Measurements from ENCODE around the gene GSTM4.

The GSTM4 gene

DNA sequence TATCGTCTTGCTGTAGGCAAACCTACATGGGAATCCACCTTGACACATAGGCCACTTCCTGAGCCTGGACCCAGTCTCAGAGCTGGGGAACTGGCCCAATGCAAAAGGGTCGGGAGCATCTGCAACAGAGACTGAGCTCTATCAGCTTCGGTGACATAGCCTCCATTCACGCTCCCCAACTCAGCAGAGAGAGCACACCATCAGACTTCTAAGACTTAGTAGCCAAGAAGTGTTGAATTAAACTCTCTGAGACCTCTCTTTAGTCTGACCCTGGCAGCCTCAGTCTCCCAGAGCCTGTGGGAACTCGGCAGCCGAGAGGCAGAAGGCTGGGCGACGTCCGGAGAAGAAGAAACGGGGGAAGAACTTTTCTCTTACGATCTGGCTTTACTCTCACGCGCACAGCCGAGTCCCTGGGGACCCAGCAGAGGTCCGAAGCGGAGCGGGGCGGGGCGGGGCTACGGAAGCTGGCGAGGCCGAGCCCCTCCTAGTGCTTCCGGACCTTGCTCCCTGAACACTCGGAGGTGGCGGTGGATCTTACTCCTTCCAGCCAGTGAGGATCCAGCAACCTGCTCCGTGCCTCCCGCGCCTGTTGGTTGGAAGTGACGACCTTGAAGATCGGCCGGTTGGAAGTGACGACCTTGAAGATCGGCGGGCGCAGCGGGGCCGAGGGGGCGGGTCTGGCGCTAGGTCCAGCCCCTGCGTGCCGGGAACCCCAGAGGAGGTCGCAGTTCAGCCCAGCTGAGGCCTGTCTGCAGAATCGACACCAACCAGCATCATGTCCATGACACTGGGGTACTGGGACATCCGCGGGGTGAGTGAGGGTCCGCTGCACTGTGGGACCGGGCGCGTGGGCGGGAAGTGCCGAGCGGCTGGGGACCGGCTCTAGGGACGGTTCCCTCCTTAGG lies at the start of gene GSTM4:
TSS of gene GSTM4 (plus strand) at position 485 of the 905 bp plus-strand sequence. CDS start at position 776, 291 bp downstream.
- DNase-seq = peak; percentile 60 to 77

DNA sequence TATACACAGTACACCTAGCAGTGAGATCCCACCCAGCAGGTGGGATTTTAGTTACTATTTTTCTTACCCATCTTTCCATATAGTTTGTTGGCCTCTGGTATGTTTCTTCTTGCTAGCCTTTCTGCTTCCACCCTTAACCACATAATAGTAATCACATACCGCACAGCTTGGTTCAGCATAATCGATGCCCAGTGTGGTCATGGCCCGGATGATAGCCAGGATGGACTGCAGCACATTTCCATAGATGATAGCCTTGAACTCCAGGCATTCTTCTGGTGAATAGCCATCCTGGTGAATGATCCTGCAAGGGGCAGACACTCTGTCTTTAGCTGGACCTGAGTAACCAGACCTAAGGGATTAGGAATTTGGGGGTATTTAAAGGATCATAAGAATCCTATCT lies 46.0 kb upstream of the GSTM4 start:
- DNase-seq = no peak

GRCh38 chr1:109610609-109611307 lies 45.1 kb upstream of the GSTM4 start:
- DNase-seq = no peak

DNA sequence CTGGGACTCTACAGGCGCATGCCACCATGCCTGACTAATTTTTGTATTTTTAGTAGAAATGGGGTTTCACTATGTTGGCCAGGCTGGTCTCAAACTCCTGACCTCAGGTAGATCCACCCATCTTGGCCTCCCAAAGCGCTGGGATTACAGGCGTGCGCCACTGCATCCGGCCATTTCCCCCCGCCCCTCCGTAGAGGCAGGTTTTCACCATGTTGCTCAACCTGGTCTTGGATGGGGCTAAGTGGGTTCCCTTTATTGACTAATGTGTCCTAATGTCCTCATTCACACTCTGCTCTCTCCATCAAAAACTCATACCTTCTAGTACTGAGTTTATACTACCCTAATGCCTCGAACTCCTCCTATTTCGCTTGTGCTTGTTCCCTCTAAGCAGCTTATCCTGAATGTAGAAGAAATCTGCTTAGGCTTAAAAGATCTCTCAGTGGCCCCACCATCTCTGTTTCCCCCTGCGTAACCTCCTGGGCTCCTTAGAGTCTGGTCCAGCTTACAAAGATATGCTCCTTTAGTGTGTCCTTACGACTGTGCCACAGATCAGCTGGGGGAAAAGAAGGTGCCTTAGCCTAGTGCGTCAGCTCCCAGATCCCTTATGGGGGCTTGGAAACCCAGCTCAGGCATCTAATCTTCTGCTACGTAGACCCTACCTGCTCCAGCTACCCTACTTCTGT lies 44.5 kb upstream of the GSTM4 start:
- no peak for DNase-seq

DNA sequence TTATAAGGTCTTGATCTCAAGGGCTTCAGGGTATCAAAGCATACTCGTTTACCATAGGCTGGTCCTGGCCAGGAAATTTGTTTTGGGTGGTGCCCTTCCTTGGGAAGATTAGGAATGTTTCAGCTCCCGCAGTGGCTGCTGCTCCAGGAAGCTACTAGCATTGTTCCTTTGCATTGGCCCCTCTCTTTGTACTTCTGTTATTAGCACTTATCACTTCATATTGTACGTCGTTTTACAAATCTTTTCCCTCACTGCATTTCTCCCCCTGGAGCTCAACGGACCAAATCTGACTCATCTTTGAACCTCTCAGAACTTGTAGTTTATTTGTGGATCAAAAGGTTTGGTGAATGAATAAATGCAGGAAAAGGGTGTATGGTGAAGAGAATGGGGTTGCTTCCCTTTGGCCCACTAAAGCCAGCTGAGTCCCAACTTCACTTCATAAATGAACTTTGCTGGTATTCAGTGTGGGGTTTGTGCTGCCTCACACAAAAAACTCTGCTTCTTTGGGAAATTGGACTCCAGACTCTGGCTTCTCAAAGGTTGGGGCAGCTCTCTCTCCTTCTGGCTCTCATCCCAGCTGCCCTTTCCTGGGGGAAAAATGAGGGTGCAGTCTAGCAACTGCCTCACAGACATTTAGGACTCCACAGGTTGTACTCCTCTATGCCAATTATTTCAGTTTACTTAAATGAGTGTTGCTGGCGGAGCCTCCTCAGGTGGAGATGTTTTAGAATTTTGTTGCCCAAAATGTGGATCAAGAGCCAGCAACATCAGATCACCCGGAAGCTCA lies 42.3 kb upstream of the GSTM4 start:
- no peak for DNase-seq

GRCh38 chr1:109615879-109616278 lies 40.0 kb upstream of the GSTM4 start:
- no peak for DNase-seq

DNA sequence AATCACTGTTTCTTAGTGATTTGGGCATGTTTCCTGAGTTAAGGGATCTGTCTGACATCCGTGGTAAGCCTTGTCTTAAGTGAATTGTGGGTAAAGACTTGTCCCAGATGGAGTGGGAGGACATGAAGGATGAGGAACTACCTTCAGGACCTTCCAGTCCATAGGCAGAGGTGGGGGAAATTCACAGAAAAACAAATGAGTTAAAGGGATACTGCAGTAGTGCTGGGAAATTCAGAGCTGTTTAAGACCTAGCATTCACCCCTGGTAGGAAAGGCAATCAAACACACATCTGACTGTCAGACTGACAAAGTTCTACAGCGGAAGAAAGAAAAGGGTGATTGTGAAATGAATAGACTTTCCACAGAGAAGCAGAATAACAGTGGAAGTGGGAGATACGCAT lies 39.5 kb upstream of the GSTM4 start:
- no peak for DNase-seq

GRCh38 chr1:109617291-109617801 lies 38.6 kb upstream of the GSTM4 start:
- no peak for DNase-seq

- no peak for DNase-seq
Measured at GRCh38 chr1:109618661-109619575, 37.0 kb upstream of the GSTM4 start.

- DNase-seq = peak; percentile 39 to 64
Measured at GRCh38 chr1:109619576-109620400, 36.1 kb upstream of the GSTM4 start, which contains the start of the genes AMPD2 and GNAT2. AMPD2 (plus strand) TSS chr1:109619837; CDS start chr1:109621176, 1,339 bp downstream. GNAT2 (minus strand) TSS chr1:109619616; CDS start chr1:109612870, 6,746 bp downstream.

DNA sequence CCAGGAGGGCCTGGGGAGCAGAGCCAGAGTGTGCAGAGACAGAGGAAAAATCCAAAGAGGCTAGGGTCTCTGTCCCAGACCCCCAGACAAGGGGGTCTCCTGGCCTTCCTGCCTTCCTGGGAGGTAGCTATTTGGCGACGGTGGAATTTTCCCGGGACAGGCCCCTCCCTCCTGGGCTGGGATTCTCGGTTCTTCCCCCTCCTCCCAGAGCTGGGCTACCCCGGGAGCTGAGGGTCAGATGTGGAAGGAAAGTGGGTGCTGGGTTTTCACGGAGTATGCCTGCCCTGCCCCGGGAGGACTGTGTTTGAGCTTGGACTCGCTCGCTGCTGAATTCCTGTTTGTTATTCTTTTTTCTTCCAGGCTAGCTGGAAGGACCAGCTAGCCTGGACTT lies 35.5 kb upstream of the GSTM4 start:
- no peak for DNase-seq

DNA sequence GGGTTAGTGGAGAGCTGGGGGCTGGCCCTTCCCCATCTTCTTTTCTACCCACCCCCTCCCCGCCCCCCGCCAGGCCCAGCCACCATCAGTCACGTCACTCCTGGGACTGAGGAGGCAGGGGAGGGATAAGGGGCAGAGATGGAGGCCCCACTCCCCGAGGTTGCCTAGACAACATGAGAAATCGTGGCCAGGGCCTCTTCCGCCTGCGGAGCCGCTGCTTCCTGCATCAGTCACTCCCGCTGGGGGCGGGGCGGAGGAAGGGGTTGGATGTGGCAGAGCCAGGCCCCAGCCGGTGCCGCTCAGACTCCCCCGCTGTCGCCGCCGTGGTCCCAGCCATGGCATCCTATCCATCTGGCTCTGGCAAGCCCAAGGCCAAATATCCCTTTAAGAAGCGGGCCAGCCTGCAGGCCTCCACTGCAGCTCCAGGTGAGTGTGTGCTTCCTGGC lies 35.0 kb upstream of the GSTM4 start:
- peak; percentile 88 to 92 for DNase-seq

GRCh38 chr1:109621379-109622136 lies 34.3 kb upstream of the GSTM4 start:
- DNase-seq = no peak

DNA sequence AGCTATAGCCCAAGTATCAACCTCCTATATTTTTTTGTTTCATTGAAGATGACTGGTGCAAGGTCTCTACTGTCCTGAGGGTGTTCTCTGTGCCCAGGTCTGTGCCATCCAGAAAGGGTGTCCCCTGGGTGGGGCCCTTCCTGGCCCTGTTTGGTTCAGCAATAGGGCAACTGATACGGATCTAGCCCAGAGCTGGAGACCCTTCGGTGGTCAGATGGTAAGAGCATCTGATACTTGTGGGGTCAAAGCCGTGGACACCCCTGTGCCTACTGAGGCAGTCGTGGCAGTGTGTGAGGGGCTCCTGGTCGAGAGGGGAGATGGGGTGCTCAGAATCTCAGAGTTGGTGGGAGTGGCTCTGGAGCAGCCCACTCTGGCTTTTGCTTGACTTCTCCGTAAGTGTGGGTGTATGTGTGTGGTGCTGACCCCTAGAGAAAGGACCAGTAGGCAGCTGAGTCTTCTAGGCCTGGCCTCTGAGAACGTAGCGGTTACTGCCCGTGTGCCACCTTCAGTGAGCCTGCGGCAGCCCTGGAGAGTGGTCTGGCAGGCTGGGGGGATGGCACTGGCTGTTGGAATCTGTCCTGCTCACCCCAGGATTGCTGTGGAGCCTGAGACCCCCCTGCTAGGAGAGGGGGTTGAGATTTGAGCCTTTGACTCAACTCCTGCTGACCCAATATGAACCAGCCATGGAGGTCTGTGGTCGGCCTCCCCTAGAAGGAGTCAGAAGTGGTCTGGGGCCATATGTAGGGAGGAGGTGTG lies 33.6 kb upstream of the GSTM4 start:
- no peak for DNase-seq

DNA sequence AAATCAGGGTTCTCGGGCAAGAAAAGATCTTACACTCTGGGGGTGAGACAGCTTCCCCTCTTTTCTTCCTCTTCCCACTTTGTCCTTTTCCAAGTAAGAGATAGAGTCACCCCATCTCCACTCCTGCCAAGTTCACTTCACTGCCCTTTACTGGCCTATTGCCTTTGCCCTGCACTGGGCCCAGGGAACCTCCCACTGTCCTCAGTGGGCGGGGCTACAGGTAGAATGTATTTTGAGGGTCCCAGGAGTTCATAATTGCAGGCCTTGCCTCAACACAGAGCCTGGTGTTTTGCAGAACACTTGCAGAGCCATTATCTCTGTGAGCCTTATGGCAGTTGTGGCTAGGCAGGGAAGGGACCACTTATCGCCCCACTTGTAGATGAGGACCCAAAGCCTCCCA lies 33.0 kb upstream of the GSTM4 start:
- no peak for DNase-seq

GRCh38 chr1:109623601-109624161 lies 32.2 kb upstream of the GSTM4 start:
- no peak for DNase-seq

DNA sequence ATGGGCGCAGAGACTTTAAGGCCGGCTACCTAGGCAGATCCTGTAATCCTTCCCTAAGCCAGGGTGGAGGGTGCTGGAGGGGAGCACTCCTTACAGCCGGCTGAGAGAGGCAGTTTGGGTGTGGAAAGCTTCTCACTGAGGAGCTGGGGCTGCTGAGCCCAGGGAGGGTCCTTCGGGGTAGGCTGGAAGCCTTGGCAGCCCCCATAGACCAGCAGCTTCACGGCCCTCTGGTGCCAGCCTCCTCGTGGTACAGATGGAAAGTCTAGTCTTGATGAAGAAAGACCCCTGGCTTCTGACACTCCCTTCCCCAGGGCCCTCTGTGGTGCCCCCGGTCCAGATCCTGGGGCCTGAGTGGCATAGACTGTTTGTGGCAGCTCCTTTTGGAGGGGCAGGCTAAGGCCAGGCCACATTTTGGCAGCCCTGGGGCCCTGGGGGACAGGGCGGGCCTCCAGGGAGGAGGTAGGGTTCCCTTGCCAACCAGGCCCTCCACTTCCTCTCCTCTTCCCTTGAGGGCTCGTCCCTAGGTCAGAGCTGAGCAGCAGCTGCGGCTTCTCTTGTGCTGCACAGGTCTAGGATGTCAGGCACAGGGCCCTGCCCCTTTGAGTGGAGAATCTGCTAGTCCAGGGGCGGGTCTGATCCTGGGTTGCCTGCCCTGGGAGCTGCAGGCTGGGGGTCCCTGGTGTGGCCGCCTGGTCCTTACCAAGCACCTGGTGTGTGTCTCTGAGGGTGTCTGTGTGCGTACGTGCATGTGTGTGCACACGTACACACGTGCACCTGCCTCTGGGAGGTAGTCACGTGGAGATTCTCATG lies 31.5 kb upstream of the GSTM4 start:
- DNase-seq = no peak
